NOMO-1 treated with dmso at 0.1 percent for 144 hours (cell line): Measurements from ENCODE around the gene TPPP2.
"Not testable (repeated sequence)": the region's sequence is repeated elsewhere in the genome, so short reads cannot be mapped to it uniquely, and the experiment has no call there.

Experiments
- DNase-seq: peaks from one replicate; lab custom pipeline; 2025; ENCODE audit not compliant: unreplicated experiment; lab: John Stamatoyannopoulos, UW

TPPP2 gene

DNA sequence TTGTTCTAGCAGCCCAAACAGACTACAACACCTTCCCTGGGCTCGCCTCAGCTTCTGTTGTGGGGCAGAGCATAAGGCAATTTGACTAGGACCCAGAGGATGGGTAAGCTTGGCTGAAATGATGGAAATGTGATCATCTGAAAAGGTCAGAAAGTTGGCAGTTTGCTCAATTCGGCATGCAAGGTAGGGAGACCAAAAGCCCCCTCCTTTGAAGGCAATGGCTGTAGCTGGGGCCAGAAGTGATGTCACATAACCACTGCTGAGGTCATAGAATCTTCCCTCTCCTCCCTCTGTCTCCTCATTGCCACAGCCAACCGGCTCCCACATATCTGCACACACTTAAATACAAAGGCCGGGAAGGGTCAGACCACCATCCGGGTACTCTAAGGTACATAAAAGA is at the start of gene TPPP2:
TPPP2 (plus strand) TSS at position 301 of the 400 bp plus-strand sequence. CDS start 365 bp downstream, outside the sequence.
- no peak for DNase-seq

DNA sequence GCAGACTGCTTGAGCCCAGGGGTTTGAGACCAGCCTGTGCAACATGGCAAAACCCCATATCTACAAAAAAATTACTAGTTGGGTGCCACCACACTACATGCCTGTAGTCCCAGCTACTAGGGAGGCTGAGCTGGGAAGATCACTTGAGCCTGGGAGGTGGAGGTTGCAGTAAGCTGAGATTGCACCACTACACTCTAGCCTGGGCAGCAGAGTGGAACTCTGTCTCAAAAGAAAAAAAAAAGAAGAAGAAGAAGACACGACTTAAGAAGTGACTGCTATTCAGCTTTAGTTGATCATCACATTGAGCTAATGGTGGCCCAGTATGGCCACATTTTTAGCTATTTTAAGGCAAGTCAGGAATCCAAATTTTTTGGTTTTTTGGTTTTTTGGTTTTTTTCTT is 49.1 kb upstream of the TPPP2 start:
- DNase-seq: no peak

DNA sequence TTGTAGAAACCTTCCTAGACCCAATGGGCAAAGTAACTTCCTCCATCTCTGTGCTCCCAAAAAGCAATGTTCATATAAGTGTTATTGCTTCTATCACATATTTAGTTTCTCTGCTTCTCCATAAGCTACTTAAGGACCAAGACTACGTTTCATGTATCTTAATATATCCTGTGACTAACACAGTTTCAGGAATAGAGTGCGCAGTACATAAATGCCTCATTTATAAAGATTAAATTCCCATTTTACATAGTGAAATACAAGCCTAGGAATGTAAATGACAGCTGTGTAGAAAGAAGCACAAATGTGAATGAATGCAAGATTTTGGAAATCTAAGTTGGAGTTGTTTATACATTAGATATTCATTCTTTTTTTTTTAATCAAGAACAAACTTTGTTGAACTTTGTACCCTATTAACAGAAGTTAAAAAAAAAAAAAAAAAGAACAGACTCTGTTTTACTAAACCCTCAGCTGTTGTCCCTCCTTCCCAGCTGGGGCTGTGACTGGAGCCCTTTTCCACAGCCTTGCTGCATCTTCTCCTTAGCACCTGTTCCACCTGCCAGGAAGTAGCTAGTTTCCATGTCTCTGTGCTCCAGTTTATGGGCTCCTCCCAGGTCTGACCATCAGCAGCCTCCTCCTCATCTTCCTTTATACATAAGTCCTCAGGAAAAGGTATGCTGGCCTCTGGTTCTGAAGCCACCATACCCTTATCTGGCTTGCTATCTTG is 47.2 kb upstream of the TPPP2 start:
- no peak for DNase-seq

DNA sequence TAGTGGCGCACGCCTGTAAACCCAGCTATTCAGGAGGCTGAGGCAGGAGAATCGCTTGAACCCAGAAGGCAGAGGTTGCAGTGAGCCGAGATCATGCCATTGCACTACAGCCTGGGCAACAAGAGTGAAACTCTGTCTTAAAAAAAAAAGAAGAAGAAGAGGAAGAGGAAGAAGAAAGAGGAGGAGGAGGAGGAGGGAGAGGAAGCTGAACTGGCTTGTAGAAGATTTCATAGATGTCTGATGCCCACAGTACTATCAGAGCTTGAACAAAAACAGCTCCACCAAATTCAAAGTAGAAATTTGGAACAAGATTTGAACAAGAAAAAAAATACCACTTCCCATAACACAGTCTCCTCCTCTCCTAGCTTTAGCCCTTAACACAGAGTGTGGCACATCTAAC is 44.4 kb upstream of the TPPP2 start:
- DNase-seq: peak; percentile 32

DNA sequence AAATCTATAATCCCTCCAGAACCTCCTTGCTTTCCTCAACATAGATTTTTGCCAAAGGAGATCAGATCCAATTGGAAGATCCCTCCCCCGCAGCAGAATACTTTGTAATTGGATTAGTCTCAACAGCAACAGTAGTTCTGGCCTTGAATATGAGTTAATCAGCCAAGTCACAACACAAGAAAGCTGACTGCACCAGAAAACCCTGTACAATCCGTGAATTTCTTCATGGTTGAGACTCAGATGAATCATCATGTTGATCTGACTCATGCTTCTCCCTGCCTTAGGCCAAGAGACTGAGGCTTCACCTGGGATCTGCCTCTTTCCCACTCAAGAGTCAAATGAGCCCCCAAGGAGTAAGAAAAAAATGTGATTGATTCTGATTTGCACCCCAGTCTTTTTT is 43.2 kb upstream of the TPPP2 start:
- DNase-seq: no peak

DNA sequence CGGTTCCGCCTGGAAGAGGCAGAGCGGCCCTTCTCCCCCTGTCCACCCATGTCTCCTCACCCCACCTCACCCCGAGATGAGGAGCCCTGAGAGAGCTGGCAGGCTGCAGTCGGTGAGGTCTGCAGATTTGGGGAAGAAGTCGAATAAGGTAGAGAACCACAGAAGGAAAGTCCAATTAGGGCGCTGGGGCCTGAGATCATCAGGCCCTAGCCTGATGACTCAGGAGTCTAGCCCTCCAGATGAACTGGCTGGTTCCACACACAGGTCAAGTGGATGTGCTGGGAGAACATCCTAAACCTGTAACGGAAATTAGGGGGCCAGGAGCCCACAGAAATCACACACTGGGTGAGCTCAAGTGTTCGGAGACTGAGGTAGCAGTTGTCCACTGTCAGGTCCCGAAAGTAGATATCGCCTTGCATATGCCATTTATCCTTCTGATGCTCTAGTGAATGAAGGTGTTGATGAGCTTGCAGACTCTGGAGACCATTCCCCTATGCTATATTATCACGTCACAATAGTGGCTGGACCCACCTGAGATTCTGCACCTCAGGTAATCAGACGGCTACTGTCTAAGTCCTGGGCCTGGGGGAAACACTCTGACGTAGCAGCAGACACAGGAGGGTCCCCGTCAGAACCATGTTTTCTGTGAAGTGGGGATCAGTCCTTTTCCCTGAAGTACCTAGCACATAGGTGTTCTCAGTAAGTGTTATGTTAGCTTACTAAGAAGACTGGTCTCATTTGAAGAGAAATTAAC is 41.1 kb upstream of the TPPP2 start:
- peak; percentile 63 for DNase-seq

DNA sequence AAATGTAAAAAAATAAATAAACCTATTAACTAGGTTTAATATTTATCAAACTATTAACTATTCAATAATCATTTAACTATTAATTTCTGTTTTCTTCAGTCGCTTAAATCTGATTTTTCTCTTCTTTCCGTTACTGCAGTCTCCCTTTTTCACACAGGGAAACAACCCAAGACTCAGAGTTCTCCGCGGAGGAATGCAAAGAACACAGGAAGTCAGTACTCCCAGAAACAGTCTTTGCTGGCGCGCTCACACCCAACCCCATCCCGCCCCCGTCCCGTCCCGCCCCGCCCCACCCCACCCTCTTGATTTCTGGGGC is 40.6 kb upstream of the TPPP2 start:
- DNase-seq: no peak

DNA sequence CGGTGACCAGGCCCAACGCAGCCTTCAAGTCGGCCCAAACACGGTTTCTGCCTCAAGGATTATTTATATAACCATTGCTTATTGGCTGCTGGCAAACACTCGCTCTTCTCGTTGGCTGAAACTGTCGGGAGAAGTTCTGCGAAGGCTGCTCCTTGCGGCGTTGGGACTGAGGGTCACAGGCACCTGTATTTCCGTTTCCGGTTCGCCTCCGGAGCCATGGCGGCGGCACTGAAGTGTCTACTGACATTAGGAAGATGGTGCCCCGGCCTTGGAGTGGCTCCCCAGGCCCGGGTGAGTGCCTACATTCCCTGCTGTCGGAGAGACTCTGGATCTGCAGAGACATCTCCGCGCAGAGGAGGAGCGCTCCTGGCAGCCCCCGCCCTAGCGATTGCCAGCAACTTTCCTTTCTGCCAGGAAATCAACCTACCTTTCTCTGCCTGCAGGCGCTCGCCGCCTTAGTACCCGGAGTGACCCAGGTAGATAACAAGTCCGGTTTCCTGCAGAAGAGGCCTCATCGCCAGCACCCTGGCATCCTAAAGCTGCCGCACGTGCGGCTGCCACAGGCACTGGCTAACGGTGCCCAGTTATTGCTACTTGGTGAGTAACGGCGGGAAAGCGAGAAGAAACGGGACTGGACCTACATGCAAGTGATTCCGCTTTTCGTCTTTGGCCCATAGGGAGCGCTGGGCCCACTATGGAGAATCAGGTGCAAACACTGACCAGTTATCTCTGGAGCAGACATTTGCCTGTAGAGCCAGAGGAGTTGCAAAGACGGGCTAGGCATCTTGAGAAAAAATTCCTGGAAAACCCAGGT is 40.0 kb upstream of the TPPP2 start, which contains the start of gene METTL17:
METTL17 (plus strand) TSS at position 194 of the 814 bp plus-strand sequence; CDS start at position 217, 23 bp downstream.
- DNase-seq: peak; percentile 96

DNA sequence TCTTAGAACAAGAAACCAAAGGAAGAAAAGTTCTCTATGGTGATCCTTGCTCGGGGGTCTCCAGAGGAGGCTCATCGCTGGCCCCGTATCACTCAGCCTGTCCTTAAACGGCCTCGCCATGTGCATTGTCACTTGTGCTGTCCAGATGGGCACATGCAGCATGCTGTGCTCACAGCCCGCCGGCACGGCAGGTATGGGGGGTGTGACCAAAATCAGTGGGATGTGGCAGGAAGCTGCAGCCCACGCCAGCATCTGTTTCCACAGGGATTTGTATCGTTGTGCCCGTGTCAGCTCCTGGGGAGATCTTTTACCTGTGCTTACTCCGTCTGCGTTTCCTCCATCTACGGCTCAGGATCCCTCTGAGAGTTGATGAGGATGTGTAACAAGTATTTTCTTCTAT is 33.5 kb upstream of the TPPP2 start:
- DNase-seq: no peak

DNA sequence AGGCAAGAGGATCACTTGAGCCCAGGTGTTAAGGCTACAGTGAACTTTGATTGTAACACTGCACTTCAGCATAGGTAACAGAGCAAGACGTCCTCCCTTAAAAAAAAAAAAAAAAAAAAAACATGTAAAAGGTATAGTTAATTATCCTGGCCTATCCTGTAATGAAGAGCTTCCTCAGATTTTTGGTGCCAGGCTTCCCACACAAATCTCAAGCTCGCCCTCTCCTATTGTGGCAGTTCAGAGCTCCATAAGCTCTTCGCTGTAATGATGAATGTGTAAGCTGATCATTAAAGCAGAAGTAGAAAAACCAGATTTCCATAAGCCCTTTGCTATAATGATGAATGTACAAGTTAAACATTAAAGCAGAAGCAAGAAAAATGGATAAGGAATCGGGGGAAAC is 32.9 kb upstream of the TPPP2 start:
- DNase-seq: no peak

DNA sequence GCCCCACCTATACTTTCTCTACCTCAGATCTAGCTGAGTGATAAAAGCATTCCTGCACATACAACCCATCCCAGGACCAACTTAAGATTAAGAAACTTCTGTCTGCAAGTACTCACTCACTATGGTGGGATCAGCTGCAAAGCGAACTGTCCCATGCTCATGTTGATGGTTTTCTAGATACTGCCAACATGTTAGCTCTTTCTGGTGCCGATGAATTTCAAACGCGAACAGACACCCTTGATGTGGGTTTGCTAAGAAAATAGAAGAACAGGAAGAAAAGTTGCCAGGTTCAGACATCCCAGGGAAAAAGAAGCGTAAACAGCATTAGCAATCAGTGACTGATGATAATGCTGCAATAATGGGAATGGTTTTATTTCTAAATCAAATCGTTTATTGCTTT is 32.5 kb upstream of the TPPP2 start:
- DNase-seq: no peak

DNA sequence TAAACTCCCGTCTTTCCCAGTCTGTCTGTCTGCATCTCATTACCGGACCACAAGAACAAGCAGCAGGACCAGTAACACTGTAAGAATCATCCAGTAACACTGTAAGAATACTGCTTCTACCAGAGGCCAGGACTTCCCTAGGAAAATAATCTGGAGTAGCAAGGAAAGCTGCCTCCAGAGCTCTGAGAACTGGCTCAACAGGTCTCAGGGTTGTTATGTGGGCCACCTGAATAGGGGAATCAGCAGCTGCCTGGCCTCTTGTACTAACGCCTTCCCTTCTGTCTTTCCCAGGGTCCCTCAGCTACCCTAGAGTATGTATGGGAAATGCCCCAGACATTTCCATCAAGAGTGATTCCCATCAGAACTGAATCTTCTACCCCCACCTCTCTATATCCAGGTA is 31.9 kb upstream of the TPPP2 start:
- DNase-seq: no peak

DNA sequence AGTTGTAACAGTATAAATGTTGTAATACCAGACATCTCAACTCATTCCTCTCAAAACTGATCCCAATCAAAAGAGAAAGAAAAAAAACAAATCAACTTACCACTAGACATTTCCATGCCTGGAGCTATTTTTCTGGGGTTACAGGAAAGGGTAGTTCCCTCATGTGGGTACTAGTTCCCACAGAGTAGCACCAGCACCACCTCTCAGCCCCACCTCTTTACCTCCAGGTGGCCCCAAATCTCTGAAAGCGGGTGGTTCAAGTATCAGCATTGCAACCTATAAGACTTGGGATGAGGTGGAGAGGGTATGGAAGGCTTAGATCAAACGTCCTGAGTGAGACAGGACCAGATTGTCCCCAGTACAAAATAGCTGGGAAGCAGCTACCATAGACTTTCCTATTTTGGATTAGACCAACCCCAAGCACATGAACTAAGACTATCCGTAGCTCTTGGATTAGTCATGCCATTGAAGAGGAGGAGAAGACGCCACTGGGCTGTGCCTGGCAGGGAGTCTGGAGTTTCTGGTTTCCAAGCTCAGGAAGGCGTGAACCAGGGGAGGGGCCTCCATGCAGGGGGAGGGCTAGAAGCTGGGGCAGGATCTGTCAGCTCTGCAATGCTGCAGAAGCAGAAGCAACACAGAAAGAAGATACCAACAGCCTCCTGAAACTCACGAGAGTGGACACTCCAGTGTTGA is 31.2 kb upstream of the TPPP2 start, which contains the start of gene SLC39A2:
SLC39A2 (plus strand) TSS at position 620 of the 693 bp plus-strand sequence. CDS start 154 bp downstream, outside the sequence.
- no peak for DNase-seq

DNA sequence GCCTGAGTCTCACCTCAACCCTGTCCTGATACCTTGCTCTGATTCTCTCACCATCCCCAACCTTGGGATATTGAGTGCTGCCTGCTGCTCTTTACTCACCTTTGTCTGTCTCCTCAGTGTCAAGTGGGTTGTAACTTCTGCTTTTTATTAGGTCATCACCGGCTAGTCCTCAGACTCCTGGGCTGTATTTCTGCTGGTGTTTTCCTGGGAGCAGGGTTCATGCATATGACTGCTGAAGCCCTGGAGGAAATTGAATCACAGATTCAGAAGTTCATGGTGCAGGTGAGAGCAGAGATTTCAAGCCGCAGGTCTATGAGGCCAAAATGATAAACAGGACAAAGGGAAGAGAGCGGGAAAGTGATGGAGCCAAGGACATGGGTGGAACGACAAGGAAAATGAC is 30.4 kb upstream of the TPPP2 start:
- DNase-seq: no peak

DNA sequence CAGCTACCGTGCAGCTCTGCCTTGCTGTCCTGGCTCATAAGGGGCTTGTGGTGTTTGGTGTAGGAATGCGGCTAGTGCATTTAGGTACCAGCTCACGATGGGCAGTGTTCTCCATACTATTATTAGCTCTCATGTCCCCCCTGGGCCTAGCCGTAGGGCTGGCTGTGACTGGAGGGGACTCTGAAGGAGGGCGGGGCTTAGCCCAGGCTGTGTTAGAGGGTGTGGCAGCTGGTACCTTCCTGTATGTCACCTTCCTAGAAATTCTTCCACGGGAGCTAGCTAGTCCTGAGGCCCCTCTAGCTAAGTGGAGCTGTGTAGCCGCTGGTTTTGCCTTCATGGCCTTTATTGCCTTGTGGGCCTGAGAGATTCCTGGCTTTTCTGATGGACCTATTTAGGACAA is 28.8 kb upstream of the TPPP2 start:
- DNase-seq: no peak

DNA sequence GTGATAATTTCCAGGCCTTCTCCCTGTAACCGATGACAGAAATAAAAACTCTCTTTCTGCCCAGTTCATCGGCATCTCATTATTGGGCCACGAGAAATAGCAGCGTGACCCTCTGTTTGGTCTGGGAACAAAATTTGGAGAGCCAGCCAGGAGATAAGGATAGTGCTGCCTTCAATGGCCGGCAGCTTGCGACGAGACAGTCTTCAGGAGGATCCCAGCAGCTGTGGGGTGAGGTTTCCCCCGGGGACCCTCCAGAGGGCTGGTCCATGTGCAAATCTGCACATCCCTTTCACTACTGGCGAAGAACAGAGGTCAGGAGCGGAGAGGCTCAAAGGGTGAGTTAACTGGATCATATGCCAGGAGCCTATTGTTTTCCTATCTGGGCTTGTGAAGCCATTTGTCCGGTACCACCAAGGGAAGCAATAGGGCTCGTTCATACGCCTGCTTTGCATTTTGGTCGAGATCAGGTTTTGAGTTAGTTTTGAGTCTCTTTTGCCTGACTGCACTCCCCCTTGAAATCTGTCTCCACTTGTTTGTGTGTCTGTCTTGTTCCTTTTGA is 26.1 kb upstream of the TPPP2 start:
- DNase-seq: no peak

DNA sequence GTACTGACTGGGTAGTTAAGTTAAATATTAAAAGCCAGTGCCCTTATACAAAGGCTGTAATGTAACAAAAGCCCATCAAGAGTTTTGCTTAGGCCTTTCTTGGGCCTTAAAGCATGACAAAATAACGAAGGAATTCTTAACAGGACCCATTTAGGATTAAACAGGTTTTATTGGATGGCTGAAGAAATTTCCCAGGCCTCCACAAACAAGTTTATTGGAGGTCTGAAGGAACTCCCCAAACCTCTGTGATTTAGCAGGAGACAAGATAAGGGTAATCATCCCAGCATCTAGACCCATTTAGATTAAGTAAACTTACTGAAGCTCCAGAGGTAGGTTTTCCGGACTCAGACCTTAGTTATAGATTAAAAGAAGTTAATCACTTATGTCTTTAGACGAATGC is 20.3 kb upstream of the TPPP2 start:
- not testable (repeated sequence) for DNase-seq

DNA sequence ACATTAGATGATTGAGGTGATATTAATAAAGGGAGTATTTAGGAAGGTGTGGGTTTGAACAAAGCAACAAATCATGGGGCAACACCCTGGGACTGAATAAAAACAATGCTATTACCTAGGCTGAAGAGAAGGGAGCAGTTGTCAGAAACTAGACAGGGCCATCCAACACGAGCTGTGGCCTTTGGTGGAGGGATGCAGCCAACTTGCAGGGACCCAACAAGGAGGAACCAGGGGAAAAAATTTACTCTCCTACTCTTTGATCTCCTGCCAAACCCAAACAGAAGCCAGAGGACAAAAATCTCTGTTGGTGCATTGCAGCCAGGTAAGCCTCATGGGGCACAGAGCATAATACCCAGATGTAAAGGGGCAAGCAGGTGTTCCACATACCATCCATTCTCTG is 18.9 kb upstream of the TPPP2 start:
- no peak for DNase-seq

DNA sequence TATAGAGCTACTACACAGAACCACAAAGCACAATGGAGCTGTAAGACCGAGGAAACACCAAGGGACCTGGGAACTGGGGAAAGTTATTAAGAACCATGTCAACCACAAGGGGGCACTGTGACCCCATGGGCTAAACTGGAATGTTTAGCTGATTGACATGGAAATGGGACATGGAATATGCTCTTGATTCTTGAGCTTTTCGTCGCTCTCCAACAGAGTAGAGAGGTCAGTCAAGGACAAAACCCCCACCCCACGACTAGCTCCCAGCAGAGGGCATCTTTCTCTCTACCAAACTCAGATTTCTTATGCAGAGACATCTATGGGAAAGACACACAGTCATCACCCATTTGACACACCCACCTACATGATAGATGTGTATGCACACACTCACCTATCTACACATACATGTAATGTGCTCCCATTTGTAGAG is 15.2 kb upstream of the TPPP2 start:
- DNase-seq: peak; percentile 20

DNA sequence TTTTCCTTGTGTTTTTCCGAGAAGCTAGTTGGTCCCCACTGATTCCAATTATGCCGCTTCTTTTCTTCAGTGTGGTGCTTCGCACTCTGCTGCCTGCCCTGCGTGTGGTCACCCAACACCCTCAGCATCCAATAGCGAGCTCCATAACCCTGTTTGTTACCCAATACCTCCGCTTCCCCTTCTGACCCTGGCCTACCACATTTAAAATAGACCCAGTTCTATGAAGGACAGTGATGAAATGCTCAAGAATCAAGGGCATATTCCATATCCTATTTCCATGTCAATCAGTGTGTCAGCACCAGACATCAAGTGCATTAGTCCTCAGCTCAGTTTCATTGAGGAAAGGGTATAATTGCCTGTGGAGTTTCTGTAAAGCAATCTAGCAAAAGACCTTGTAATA is 14.7 kb upstream of the TPPP2 start:
- peak; percentile 60 for DNase-seq
